HL-60/S4 (cell line): Measurements from ENCODE around the gene ADCY9.
"Not testable (repeated sequence)": the region's sequence is repeated elsewhere in the genome, so short reads cannot be mapped to it uniquely, and the experiment has no call there.

Source experiments
- in situ Hi-C: fragments of 300-500 bp; cut with MboI; formaldehyde crosslinking; loops from 2 replicates; pipeline ENCODE4 v1.14.3; 2022; ENCODE audit warnings: low sequenced_read_pairs

The ADCY9 gene

DNA sequence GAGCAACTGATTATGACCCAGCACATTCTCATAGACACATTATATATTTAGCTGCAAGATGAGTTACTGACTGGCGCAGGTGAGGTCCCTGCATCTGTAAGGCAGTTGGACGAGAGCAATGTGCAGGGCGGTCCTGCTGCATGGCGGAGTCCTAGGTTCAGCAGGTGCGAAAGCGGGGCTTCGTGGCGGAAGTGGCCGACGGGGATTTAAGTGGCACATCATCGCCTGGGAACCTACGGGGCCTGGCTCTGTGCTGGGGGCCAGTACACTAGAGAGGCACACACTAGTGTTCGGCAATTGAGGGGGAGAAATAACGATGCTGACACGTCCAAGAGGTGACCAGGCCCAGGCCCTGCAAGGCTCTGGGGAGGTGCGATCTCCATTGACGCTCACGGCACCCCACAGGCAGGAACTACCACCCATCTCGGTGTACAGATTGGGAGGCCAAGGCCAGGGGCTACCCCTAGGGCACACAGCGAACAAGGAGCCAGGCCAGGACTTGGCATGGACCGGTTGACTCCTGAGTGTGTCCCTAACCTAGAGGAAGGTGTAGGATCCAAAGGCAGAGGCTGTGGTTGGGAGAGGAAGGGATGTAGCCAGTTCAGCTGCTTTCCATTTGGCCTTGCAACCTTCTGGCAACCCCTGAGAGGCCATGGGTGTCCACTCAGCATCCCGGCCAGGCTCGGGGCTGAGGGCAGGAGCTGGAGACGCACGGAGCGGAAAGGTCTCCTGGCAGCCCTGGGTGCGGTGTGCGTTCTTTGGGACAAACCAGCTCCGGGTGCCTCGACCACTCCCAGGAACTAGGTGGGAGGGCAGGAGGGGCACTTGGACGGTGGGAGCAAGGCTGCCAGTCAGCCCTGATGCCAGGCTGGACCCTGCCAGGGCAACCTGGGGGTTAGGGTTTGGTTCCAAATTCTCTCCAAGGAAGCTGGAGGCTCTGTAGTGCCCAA lies 131.9 kb downstream of the ADCY9 start:
- in situ Hi-C loops: no loop called here

DNA sequence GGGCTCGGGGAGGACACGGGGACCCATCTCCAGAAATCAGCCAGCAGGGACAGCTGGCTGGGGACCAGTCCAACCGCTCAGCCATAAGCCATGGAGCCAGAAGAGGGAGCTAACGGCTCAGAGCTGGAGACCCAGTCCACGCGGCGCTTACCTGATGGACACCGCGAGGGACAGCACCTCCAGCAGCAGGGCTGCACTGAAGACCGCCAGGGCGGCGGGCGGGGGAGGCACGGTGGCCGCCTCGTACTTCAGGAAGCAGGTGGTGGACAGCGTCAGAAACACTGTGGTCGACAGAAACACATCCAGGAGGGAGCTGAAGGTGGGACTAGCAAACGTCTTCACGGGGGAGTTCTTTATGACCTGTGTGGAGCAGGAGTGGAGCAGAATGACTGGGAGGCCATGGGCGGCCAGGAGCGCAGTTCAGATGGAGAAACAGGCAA lies 133.1 kb downstream of the ADCY9 start:
- in situ Hi-C loops: no loop called here

DNA sequence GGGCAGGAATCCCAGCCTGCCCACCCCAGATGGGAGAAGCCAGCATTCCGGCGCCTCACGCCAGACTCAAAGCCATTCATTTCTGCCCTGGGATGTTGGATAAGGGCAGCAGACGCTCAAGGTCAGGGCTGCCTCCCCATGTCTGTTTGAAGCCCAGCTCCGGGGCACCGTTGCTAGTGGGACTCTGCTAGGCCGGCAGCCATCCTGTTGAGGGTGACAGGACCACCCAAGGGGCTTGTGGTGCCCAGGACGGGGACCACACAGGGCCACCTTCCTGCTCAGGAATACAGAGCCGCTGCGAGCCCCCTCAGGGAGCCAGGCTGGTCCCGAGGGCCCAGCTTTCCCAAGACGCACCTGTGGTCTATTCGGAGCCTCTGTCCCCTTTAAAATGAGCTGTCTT lies 134.0 kb downstream of the ADCY9 start:
- in situ Hi-C loops: no loop called here

DNA sequence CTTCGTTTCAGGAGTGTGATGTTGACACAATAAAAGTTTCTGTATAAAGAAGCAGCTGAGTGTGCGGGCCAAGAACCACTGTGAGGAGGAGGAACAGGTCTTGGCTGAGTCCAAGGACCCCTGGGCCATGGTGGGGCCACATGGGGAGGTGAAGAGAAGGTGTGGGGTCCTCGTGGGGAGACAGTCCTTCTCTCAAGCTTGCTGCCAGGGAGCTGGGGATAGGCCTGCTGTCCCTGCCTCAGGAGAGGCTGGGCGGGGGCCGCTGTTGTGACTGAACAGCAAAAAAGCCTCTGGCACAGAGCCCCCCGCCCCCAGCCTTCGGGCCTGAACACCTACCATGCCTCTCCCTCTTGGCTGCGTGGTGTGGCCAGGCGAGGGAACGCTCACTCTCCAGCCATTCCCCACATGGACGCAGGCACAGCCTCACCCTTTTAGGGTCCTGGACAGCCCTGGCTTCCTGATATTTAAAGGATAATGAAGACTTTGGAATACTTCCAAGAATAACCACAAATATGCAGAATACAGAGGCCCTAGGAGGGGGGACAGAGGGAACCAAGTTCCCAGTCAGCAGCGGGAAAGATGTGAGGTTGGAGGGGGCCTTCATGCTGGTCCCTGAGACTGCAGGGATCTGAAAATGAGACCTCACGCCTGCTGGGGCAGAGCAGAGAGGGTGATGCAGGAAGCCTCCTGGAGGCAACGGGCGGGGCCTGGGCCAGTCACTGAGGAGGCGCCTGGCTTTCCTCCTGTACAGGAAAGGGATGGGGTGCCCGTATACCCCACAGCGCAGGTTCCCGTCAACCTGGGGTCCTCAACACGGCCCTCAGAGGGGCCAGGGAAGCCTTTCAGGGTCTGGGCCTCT lies 135.8 kb downstream of the ADCY9 start:
- in situ Hi-C loops: no loop called here

DNA sequence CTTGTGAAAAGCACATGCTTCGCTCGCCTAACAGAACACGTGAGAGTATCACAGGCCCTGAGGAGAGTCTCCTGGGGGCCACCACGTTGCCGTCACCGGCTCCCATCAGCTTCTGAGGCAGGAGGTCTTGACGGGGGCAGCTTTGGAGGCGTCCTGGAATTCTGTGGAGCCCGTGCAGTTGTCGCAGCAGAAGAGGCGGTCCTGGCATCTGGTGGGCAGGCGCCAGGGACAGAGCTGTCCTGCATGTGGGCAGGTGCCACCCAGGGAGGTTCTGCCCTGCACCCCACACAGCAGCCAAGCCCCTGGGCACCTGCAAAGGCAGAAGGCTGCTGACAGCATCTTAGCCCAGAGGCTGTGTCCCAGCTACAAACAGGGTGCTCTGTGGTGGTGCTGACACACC lies 136.7 kb downstream of the ADCY9 start:
- in situ Hi-C loops: no loop called here

DNA sequence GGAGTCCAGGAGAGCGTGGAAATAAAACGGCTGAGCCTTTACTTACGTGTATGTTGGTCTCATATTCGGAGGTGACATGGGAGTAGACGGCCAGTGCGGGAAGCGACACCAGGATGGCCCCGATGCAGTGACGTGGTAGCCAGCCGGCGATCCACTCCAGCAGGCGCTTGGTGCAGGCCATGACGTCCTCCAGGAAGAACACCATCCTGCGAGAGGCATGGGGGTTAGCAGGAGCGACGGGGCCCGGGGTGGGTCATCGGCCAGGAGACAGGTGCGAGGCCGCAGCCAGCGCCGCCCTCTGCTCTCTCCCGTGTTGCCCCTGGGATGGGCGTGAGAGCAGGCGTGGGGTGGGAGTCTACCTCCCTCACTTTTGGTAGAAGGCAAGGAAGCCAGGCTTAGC lies 137.2 kb downstream of the ADCY9 start:
- in situ Hi-C loops: no loop called here

DNA sequence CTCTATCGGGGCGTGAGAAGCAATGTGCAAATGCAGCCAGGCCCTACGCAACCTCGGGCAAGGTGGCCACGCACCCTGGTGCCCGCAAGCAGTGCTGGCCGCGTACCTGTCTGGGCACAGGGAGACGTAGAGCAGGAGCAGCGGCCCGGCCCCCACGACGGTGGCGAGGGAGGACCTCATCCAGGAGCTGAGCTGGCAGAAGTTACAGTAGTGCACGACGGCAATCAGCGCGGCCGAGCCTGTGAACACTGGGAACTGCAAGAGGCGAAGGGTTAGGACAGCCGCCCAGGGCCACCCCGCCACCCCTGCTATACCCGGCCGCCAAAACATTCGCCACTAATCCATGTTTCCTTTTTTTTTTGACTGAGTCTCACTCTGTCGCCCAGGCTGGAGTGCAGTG lies 138.9 kb downstream of the ADCY9 start:
- in situ Hi-C loops: no loop called here

DNA sequence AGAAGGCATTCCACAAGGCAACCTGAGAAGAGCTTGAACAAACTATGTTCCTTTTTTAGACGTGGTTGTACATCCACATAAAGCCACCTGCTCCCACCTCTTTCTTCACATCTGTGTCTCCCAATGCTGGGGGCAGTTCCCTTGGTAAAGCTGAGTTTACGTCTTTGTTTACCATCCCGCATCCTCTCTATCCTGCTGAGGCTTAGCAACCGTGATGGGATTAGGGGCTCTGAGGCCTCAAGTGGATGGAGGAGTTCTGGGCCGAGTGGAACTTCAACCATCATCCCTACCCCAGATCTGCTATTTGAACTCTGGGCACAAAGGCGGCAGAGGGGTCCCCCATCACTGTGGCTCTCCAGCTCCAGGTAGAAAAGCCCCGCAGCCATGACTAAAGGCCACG lies 141.5 kb downstream of the ADCY9 start:
- in situ Hi-C loops: no loop called here

DNA sequence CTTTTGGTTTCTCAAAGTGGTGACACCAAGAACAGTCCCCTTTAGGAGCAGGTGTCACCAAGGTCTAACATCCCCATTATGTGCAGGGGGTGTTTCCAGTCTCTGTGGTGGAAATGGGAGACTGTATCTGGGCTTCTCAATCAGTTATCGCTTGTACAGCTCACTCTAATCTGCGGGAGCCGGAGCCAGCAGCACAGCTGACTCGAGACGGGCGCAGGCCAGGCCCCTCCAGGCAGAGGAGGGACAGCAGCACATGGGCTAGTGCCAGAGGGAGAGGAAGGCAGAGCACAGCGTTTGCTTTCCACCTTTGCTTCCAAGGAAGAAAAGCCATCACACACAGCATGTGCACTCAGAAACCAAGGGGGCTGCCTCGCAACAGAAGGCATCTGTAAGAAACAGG lies 144.5 kb downstream of the ADCY9 start:
- in situ Hi-C loops: no loop called here

DNA sequence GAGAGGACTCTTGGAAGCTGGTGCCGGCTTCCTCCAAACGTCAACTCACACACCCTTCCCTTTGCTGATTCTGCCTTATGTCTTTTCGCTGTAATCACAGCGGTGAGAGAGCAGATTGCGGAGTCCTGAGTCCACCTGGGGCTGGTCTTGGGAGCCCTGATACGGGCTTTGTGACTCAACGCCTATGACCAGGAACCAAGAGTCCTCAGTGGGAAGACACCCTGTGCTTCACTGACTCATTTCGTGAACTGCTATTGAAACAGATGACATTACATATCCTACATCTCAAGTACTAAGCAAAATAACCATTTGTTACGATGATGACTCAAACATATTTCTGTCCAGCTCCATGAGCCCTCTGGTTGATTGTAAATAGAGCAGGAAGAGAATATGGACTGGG lies 145.0 kb downstream of the ADCY9 start:
- in situ Hi-C loops: no loop called here

DNA sequence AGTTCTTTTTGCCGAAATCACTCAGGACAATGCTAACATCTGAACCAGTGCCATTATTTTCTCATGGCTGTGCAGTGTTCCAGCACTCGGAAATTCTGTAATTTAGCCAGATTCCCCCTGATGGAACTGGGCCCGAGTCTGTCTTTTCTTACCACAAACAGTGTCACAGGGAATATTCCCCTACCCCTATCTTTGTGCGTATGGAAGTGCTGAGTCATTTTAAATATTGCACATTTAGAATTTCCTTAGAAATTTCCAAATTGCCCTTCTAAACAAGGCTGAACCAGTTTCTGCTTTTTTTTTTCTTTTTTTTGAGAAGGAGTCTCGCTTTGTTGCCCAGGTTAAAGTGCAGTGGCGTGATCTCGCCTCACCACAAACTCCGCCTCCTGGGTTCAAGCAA lies 147.7 kb downstream of the ADCY9 start:
- in situ Hi-C loops: no loop called here

DNA sequence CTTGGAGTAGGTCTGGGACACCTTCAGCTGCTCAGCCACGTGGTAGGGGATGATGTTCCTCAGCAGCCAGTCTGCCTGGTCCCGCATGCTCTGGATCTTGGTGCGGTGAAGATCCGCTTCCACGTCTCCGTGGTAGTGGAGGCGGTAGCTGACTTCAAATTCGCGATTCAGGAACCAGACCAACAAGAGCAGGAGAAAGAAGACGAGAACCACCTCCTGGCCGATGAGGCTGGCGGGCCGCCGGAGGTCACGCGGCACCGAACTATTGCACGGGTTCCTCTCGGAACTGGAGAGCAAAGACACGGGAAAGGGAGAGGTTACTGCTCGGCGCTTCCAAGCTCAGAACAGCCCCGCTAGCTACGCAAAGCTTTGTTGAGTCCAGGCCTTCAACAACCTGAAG lies 149.6 kb downstream of the ADCY9 start:
- in situ Hi-C loops: no loop called here

DNA sequence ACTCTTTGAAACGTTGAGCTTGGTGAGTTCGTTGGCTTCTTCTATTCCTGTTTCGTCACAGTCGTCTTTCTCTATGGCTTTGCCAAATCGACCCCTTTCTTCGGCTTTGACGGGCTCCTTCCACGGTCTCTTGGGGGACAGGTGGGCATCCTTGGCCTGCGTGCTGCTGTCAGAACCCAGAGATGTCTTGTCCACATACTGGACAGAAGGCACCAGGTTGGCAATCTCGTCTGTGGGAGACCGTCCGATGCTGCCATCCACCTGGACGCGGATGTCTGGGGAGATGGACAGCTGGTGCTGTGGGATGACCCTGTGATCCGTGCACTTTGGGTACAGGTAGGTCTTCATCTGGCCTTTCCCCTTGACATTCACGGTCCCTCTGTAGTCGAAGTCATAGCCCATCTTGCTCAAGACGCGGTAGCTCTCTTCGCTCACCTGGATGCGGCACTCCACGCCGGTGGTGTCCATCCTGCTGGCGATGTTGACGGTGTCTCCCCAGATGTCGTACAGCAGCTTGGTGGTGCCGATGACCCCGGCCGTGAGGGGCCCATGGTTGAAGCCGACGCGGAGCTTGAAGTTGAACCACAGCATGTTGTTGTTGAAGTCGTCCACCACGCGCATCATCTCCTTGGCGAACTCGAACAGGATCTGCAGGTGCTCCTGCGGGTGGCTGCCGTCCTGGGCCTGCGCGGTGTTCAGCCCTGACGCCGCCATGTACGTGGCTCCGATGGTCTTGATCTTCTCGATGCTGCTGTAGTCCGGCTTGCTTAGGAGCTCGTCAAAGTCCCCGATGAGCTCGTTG lies 150.3 kb downstream of the ADCY9 start:
- in situ Hi-C loops: no loop called here

DNA sequence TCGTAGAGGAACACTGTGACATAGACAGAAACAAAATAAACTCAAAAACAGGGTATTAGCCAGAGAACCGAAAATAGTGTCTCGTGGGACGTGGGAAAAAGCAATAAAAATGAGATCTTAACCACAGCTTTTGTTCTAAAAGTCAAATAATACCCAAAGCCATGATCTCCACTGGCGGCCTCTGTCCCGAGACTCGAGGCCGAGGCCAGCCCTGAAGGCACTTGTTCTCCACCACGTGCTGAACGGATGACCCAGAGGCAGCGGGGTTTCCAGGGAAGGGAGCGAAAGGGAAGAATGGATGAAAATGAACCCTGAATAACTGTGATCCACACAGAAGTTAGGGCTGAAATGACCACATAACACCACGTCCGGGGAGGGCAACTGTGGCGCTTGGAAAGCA lies 150.9 kb downstream of the ADCY9 start:
- in situ Hi-C loops: no loop called here

DNA sequence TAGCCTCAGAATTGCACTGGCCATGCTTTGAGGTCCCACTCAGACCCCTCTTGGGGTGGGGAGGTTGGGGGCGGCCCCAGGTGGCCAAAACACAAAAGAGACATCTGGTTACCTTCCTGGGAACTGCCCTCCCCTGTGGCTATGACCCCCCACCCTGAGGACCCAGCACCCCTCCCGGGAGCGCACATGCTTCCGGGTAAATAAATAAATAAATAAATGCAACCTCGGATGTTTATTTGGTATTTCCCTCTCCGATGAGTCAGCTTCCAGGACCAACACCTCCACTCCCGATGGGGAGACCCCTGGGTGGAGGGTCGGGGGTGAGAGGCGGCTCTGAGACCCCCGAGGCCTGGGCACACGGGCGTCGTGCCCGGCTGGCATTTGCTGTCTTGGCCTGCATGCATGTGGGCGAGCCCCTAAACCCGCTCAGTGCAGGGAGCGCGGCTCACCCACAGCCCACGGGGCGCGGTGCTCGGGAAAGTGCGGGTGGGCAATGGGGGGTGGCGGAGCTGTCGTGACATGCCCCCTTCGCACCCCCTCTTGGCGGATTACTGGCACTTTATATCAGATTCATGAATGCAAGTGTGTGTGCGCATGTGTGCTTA lies 151.5 kb downstream of the ADCY9 start:
- in situ Hi-C loops: no loop called here

DNA sequence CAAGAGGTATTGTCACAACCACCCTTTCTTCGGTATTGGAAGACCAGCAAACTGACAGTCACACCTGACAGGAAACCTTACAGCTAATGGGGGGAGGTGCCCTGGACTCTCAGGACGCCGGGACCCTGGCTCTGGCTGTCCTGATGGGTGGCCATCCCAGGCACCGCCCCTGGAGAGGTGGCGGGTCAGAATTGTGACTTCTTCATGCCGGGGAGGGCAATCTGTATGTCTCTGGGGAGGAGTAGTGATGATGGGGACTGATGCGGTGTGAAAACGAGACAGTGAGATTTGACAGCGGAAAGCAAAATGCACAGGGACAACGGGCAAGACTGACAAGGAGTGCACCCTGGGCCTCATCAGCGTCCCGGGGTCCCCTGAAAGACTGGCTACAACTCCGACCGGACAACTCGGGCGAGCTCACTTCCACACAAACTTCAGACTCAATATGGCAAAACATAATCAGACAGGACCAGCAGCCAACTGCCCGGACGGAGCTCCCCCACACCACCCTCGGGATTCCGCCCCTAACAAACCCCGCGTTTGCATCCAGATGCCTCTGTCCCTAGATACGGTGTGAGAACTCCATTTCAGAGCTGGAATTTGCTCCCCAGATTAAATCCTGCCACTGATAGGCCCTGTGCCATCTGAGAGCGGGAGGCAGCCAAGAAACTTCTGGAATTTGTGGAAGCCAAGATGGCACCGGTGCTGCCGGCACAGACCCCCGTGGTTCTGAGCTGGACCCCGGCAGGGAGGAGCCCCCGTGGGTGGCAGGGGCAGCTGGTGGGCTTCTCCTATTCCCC lies 152.2 kb downstream of the ADCY9 start:
- in situ Hi-C loops: no loop called here

DNA sequence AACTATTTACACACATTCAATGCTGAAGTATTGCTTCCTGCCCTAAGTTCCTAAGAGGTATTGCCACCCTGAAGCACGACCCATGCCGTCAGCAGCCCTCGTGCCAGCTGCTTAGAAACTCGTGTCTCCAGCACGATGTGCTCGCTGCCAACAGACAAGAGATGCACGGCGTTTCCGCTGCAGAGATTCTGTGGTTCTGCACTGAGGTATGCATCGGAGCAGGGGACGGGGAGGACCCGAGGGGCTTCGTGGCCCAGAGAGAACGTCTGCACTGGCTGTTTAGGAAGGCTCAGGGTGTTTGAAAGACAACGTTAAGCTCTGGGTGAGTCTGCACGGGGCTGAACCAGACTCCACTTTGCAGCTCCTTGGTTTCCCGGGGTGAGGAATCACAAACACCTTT lies 153.0 kb downstream of the ADCY9 start:
- in situ Hi-C loops: no loop called here

DNA sequence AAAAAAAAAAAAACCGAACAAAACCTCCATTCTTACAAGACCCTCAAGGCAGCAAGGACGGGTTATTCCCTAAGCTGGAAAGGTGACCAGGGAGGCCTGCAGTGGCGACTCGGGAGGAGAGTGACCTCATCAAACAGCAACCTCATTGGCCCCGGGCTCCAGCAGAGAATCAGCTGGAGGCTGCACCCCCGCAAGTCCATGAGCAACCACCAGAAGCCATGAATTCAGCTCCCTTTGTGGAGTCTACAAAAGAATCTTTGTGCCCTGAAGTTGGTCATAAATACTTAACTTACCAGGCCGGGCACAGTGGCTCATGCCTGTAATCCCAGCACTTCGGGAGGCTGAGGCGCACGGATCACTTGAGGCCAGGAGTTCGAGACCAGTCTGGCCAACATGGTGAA lies 154.8 kb downstream of the ADCY9 start:
- in situ Hi-C loops: no loop called here

DNA sequence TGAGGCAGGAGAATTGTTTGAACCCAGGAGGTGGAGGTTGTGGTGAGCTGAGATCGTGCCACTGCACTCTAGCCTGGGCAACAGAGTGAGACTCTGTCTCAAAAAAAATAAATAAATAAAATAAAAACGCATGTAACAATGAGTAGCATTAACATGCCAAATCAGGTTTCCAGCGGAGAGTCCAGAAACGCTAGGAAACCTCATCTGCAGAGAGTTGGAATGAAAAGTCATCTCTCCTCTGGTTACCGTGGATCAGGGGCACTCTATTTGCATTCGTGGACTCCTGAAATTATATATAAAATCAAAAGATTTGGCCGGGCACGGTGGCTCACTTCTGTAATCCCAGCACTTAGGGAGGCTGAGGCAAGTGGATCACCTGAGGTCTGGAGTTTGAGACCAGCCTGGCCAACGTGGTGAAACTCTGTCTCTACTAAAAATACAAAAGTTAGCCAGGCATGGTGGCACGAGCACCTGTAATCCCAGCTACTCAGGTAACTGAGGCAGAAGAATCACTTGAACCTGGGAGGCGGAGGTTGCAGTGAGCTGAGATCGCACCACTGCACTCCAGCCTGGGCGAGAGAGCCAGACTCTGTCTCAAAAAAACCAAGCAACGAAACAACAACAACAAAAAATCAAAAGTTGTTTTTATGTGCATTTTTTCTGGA lies 156.2 kb downstream of the ADCY9 start:
- in situ Hi-C loops: not testable (repeated sequence)
